ENCODE data around the gene PLIN5.
"Not testable (repeated sequence)": the region's sequence is repeated elsewhere in the genome, so short reads cannot be mapped to it uniquely, and the experiment has no call there.

PLIN5 gene

GRCh38 chr19:4543842-4544647 lies 9.0 kb upstream of the PLIN5 start:
- no peak for DNase-seq (ENCODE audit: low read depth)

GRCh38 chr19:4542896-4543841 lies 8.1 kb upstream of the PLIN5 start:
- DNase-seq (ENCODE audit: low read depth): no peak

GRCh38 chr19:4541806-4542145 lies 6.8 kb upstream of the PLIN5 start:
- not testable (repeated sequence) for DNase-seq (ENCODE audit: low read depth)

GRCh38 chr19:4541114-4541805 lies 6.2 kb upstream of the PLIN5 start:
- DNase-seq (ENCODE audit: low read depth): no peak

- no peak for DNase-seq (ENCODE audit: low read depth)
Observed at GRCh38 chr19:4539693-4540581, 4.9 kb upstream of the PLIN5 start, which contains the start of gene LRG1. LRG1 (minus strand) TSS chr19:4540036; CDS start chr19:4540013, 23 bp downstream.

- no peak for DNase-seq (ENCODE audit: low read depth)
Observed at GRCh38 chr19:4539169-4539692, 4.2 kb upstream of the PLIN5 start.

GRCh38 chr19:4538601-4538954 lies 3.6 kb upstream of the PLIN5 start:
- DNase-seq (ENCODE audit: low read depth): no peak

GRCh38 chr19:4537953-4538600 lies 3.1 kb upstream of the PLIN5 start:
- no peak for DNase-seq (ENCODE audit: low read depth)

- no peak for DNase-seq (ENCODE audit: low read depth)
Observed at GRCh38 chr19:4536798-4537197, 1.8 kb upstream of the PLIN5 start.

GRCh38 chr19:4533835-4534424 lies 1.1 kb downstream of the PLIN5 start:
- DNase-seq (ENCODE audit: low read depth): no peak

GRCh38 chr19:4533334-4533733 lies 1.7 kb downstream of the PLIN5 start:
- DNase-seq (ENCODE audit: low read depth): no peak

- DNase-seq (ENCODE audit: low read depth): no peak
Observed at GRCh38 chr19:4531562-4532165, 3.4 kb downstream of the PLIN5 start.

- no peak for DNase-seq (ENCODE audit: low read depth)
Observed at GRCh38 chr19:4529924-4530522, 5.0 kb downstream of the PLIN5 start.

GRCh38 chr19:4528843-4529242 lies 6.2 kb downstream of the PLIN5 start:
- DNase-seq (ENCODE audit: low read depth): no peak

- not testable (repeated sequence) for DNase-seq (ENCODE audit: low read depth)
Observed at GRCh38 chr19:4527377-4527776, 7.6 kb downstream of the PLIN5 start.

- DNase-seq (ENCODE audit: low read depth): no peak
Observed at GRCh38 chr19:4525563-4526002, 9.4 kb downstream of the PLIN5 start.

- DNase-seq (ENCODE audit: low read depth): peak; percentile 22
Observed at GRCh38 chr19:4524808-4525562, 10.0 kb downstream of the PLIN5 start.

GRCh38 chr19:4523306-4524110 lies 11.5 kb downstream of the PLIN5 start:
- DNase-seq (ENCODE audit: low read depth): peak; percentile 16

All from amniotic epithelial cell (primary cell).